Keratinocyte (primary cell): ENCODE data around the gene UBASH3B. TPM values are rescaled to one million over a fixed set of nuclear protein-coding genes. Genes with fewer than 3 reads are reported as not detected.

Experiments
- DNase-seq: peaks from one replicate; pipeline ENCODE4 v3.0.0-alpha.2; 2011; ENCODE audit warnings: low read depth, missing footprints, low spot score
- FAIRE-seq: peaks from 2 replicates; lab custom pipeline; 2011; peaks lifted over from hg19 to GRCh38; lab: Jason Lieb, UNC
- H2AFZ ChIP-seq: 2 replicates; pipeline ENCODE4 v1.6.0; 2012; ENCODE audit warnings: low read length, control low read depth, inconsistent platforms; ENCODE audit not compliant: control insufficient read depth
- H3K27ac ChIP-seq: 2 replicates; pipeline ENCODE4 v1.5.1; 2011; ENCODE audit warnings: low read length; ENCODE audit not compliant: control insufficient read depth, insufficient read depth
- H3K27me3 ChIP-seq: 3 replicates; pipeline ENCODE4 v1.6.0; 2011; ENCODE audit warnings: low read length; ENCODE audit not compliant: control insufficient read depth, insufficient read depth; ENCODE audit errors: extremely low read depth
- H3K36me3 ChIP-seq, 2 experiments: 2 replicates in 1 of 2; 3 replicates in 1 of 2; pipeline ENCODE4 v1.5.1; 2011; ENCODE audit warnings: low read length in 2 of 2, mild to moderate bottlenecking in 1 of 2; ENCODE audit not compliant: control insufficient read depth in 2 of 2, insufficient read depth in 2 of 2; ENCODE audit errors: extremely low read depth in 1 of 2
- H3K4me1 ChIP-seq: 3 replicates; pipeline ENCODE4 v1.5.1; 2011; ENCODE audit warnings: low read length; ENCODE audit not compliant: control insufficient read depth, insufficient read depth; ENCODE audit errors: extremely low read depth
- H3K4me2 ChIP-seq: 3 replicates; pipeline ENCODE4 v1.6.0; 2011; ENCODE audit warnings: low read depth, low read length; ENCODE audit not compliant: control insufficient read depth, insufficient read depth; ENCODE audit errors: extremely low read depth
- H3K4me3 ChIP-seq, 3 experiments: fragments of 200-600 bp in 1 of 3; sonication (generic) in 1 of 3; 2 replicates in 2 of 3; 3 replicates in 1 of 3; pipeline ENCODE4 v1.5.1; 2011 to 2016; ENCODE audit warnings: low read length in 3 of 3, mild to moderate bottlenecking in 3 of 3, control low read depth in 2 of 3, inconsistent platforms in 1 of 3, low read depth in 1 of 3, mixed read lengths in 1 of 3, mixed run types in 1 of 3, moderate library complexity in 1 of 3; ENCODE audit not compliant: control insufficient read depth in 2 of 3, insufficient read depth in 2 of 3; ENCODE audit errors: extremely low read depth in 1 of 3
- H3K79me2 ChIP-seq: 2 replicates; pipeline ENCODE4 v1.6.0; 2012; ENCODE audit warnings: low read length; ENCODE audit not compliant: control insufficient read depth, insufficient read depth
- H3K9ac ChIP-seq: 3 replicates; pipeline ENCODE4 v1.6.0; 2011; ENCODE audit warnings: low read length; ENCODE audit not compliant: control insufficient read depth, insufficient read depth; ENCODE audit errors: extremely low read depth
- H3K9me1 ChIP-seq: 3 replicates; pipeline ENCODE4 v1.6.0; 2011; ENCODE audit warnings: low read length; ENCODE audit not compliant: control insufficient read depth, insufficient read depth; ENCODE audit errors: extremely low read depth
- H3K9me3 ChIP-seq: 2 replicates; pipeline ENCODE4 v1.5.1; 2012; ENCODE audit warnings: low read depth, low read length; ENCODE audit not compliant: control insufficient read depth
- H4K20me1 ChIP-seq: 3 replicates; pipeline ENCODE4 v1.6.0; 2011; ENCODE audit warnings: low read length; ENCODE audit not compliant: control insufficient read depth, insufficient read depth; ENCODE audit errors: extremely low read depth
- EZH2 ChIP-seq: IDR thresholded peaks from one replicate; pipeline ENCODE4 v1.6.1; 2012; ENCODE audit warnings: inconsistent platforms, mild to moderate bottlenecking, low read length, moderate library complexity
- dilution Hi-C: fragments of 300-500 bp; cut with MboI; formaldehyde crosslinking; loops from one replicate; pipeline ENCODE4 v1.7.0; 2020; ENCODE audit warnings: low sequenced_read_pairs; ENCODE audit not compliant: extremely low pct_ligation_motif_present
- polyA plus RNA-seq, 5 experiments: library from polyadenylated mRNA; depleted of rRNA in 3 of 5; stranded (reverse) in 3 of 5; stranded (forward) in 1 of 5; unstranded in 1 of 5; fragments of >200 nt; gene quantifications; 1 replicate in 1 of 5; 2 replicates in 3 of 5; 3 replicates in 1 of 5; pipeline versions ENCODE4 v1.2.1 to v1.2.3, GENCODE V29; 2011 to 2012; ENCODE audit warnings: missing spikeins in 2 of 5, low read depth in 1 of 5, low replicate concordance in 1 of 5
- TF ChIP-seq, protein P1 (sequence below), 3 experiments: IDR thresholded peaks in 1 of 3; conservative IDR thresholded peaks in 1 of 3; optimal IDR thresholded peaks in 1 of 3; 2 replicates in 2 of 3; 3 replicates in 1 of 3; pipeline versions ENCODE3 to v1.5.1; 2011; ENCODE audit warnings: low read length in 3 of 3, mild to moderate bottlenecking in 3 of 3, moderate library complexity in 2 of 3, control low read depth in 1 of 3, inconsistent platforms in 1 of 3; ENCODE audit not compliant: insufficient read depth in 2 of 3; ENCODE audit errors: extremely low read depth in 1 of 3

Gene UBASH3B
- polyA plus RNA-seq, 1 donor (not counting 4 experiments of a cell fraction or from before 2014, with no cell fraction given), result 25.0 TPM

GRCh38 chr11:122707111-122707510 is 51.6 kb downstream of the UBASH3B start:
- Histone ChIP-seq H3K9me1 (peaks cover 3% of the 10 kb centered on the region), H3K9me3 (no peaks in the 10 kb centered on the region), H2AFZ (no peak overlapping the region), H3K36me3 (peaks cover 0 to 1% of the 10 kb centered on the region in 2 experiments), H3K79me2 (peaks cover 36% of the 10 kb centered on the region), H3K27me3 (no peaks in the 10 kb centered on the region), H3K9ac (no peak overlapping the region), H3K4me3 (no peak overlapping the region), H3K4me1 (peaks cover 51% of the 10 kb centered on the region), H3K4me2 (peak overlapping the region; percentile 28), H3K27ac (no peak overlapping the region), H4K20me1 (no peaks in the 10 kb centered on the region)
- dilution Hi-C loops, result no loop called here
- TF ChIP-seq, protein P1, sequence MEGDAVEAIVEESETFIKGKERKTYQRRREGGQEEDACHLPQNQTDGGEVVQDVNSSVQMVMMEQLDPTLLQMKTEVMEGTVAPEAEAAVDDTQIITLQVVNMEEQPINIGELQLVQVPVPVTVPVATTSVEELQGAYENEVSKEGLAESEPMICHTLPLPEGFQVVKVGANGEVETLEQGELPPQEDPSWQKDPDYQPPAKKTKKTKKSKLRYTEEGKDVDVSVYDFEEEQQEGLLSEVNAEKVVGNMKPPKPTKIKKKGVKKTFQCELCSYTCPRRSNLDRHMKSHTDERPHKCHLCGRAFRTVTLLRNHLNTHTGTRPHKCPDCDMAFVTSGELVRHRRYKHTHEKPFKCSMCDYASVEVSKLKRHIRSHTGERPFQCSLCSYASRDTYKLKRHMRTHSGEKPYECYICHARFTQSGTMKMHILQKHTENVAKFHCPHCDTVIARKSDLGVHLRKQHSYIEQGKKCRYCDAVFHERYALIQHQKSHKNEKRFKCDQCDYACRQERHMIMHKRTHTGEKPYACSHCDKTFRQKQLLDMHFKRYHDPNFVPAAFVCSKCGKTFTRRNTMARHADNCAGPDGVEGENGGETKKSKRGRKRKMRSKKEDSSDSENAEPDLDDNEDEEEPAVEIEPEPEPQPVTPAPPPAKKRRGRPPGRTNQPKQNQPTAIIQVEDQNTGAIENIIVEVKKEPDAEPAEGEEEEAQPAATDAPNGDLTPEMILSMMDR (optimal IDR thresholded peaks at IDR 0.05 in 1 of 3, IDR thresholded peaks at IDR 0.05 in 1 of 3, conservative IDR thresholded peaks at IDR 0.05 in 1 of 3; ENCODE audit: extremely low read depth in 1 of 3, insufficient read depth in 2 of 3, low read length in 3 of 3), result no peak
- no peak for TF ChIP-seq EZH2
- FAIRE-seq (no peak), DNase-seq (no peak)

DNA sequence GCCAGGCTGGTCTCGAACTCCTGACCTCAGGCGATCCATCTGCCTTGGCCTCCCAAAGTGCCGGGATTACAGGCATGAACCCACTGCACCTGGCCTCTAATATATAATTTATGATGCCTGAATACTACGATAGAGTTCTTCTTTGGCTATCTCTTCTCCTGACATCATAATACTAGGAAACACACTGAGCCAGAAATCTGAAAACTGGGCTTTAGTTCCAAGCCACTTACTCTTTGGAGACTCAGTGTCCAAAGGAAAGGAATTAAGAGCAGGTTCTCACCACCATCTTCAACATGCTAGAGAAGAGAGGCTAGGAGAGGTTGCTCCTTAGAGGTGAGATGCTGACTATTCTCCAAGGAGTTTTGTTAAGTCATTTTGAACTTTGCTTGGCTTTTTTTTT is 52.4 kb downstream of the UBASH3B start:
- Histone ChIP-seq H3K4me1 (peaks cover 56% of the 10 kb centered on the region), H3K9me1 (peaks cover 3% of the 10 kb centered on the region), H3K27ac (no peak overlapping the region), H3K9me3 (no peaks in the 10 kb centered on the region), H3K27me3 (no peaks in the 10 kb centered on the region), H3K36me3 (no peaks in the 10 kb centered on the region), H3K4me2 (no peak overlapping the region), H3K9ac (no peak overlapping the region), H3K4me3 (no peak overlapping the region), H2AFZ (no peak overlapping the region), H4K20me1 (no peaks in the 10 kb centered on the region), H3K79me2 (peaks cover 42% of the 10 kb centered on the region)
- FAIRE-seq, result no peak
- DNase-seq, result no peak
- TF ChIP-seq EZH2, result no peak
- TF ChIP-seq, protein P1 (optimal IDR thresholded peaks at IDR 0.05 in 1 of 3, IDR thresholded peaks at IDR 0.05 in 1 of 3, conservative IDR thresholded peaks at IDR 0.05 in 1 of 3; ENCODE audit: extremely low read depth in 1 of 3, insufficient read depth in 2 of 3, low read length in 3 of 3), result no peak
- dilution Hi-C loops, result no loop called here
